COLO668 (cell line): ENCODE data around the gene SLC35F3.

ENCODE experiments used
- DNase-seq: peaks from one replicate; lab custom pipeline; 2025; ENCODE audit not compliant: unreplicated experiment; lab: John Stamatoyannopoulos, UW

The SLC35F3 gene

GRCh38 chr1:234022302-234022701 is 117.8 kb downstream of the SLC35F3 start:
- no peak for DNase-seq

GRCh38 chr1:234039603-234040002 is 135.1 kb downstream of the SLC35F3 start:
- DNase-seq, result no peak

DNA sequence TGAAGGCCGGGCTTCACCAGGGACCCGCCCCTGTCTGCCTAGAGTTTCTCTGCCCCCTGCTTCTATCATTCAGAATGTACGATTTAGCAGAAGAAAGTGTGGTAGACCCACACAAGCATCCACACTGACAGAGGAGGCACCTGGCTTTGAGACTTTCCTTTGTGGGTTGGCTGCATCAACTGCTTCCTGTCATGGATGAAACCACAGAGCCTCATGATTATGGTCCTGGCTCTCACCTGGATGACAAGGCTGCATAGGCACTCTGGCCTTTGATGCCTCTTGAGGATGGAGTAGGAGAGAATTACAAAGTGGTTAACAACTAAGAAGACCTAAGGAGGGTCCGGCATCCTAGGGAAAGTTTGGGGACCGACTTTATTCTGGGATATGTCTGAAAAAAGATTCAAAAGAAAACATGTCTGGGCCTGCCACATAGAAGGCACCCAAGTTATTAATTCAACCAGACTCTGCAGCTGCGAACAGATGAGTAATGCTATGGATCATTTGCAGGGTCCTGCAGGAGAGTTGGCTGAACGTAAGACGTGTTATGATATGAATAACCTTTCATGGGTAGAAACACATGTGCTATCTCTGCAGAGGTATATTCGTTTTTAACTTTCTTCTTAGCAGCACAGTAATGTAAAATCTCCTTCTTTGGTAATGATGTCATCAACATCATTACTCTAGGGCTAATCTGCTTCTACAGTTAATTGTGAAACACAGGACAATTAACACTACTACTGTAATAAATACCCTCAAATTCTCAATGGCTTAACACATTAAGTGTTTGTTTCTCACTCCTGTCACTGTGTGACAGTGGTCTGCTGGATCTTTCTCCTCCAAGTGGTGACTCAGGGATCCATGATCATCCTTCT is 136.2 kb downstream of the SLC35F3 start:
- DNase-seq, result no peak

- DNase-seq, result no peak
These were observed 139.6 kb downstream of the SLC35F3 start for GRCh38 chr1:234044079-234044478.

GRCh38 chr1:234047123-234047522 is 142.6 kb downstream of the SLC35F3 start:
- peak; percentile 29 for DNase-seq

GRCh38 chr1:234062166-234062565 is 157.7 kb downstream of the SLC35F3 start:
- DNase-seq, result no peak

- DNase-seq, result peak; percentile 84
These were observed 161.4 kb downstream of the SLC35F3 start for GRCh38 chr1:234065794-234066447.

GRCh38 chr1:234067581-234068337 is 163.3 kb downstream of the SLC35F3 start:
- DNase-seq, result no peak

- DNase-seq, result no peak
These were observed 165.3 kb downstream of the SLC35F3 start for GRCh38 chr1:234069760-234070159.

GRCh38 chr1:234072793-234073192 is 168.3 kb downstream of the SLC35F3 start:
- DNase-seq, result no peak

DNA sequence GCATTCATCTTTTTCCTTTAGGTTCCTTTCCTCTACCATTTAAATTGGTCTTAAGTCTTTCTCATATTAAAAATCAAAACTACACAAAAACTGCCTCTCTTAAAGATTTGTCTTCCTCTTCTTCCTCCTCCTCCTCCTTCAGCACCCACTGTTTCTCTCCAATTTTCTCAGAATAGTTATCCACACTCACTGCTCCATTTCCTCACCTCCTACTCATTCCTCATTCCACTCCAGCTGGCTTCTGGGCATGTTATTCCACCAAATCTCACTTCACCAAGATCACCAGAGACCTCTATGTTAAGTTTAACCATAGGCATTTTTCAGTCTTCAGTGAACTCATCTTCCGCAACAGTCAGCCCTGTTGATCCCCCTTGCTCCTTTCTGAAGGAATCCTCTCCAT is 173.7 kb downstream of the SLC35F3 start:
- DNase-seq, result no peak

DNA sequence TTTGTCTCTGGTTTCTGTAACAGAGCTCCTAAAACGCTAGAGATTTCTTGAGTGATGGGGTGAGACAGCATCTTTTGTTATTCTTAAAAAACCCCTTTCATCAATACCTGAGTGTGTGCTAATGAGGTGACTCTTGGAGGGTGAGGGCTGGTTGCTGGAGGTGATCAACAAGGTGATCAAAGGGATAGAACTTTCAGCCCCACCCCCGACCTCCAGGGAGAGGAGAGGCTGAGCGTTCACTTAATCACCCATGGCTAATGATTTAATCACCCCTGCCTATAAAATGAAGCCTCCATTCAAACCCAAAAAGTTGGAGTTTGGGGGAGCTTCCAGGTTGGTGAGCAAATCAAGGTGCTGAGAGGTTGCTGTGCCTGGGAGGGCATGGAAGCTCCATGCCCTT is 175.4 kb downstream of the SLC35F3 start:
- no peak for DNase-seq

- no peak for DNase-seq
These were observed 179.0 kb downstream of the SLC35F3 start for GRCh38 chr1:234083460-234083859.

DNA sequence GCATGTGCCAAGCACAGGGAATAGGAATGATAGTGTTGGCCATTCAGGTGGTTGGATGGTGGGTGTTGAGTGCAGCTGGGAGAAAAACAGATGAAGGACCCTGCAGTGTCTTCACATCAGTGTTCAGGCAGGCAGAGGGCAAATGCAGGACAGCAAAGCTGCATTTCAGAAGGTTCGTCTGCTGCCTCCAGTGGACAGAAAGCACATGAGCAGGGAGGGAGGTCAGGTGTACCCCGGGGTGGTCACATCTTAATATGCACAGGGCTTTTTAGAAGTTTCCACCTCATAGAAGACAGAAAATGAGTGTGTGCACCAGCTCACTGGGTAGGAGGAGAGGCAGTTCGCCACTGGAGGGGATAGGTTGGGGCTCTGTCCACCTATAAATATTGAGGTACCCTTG is 184.9 kb downstream of the SLC35F3 start:
- no peak for DNase-seq

DNA sequence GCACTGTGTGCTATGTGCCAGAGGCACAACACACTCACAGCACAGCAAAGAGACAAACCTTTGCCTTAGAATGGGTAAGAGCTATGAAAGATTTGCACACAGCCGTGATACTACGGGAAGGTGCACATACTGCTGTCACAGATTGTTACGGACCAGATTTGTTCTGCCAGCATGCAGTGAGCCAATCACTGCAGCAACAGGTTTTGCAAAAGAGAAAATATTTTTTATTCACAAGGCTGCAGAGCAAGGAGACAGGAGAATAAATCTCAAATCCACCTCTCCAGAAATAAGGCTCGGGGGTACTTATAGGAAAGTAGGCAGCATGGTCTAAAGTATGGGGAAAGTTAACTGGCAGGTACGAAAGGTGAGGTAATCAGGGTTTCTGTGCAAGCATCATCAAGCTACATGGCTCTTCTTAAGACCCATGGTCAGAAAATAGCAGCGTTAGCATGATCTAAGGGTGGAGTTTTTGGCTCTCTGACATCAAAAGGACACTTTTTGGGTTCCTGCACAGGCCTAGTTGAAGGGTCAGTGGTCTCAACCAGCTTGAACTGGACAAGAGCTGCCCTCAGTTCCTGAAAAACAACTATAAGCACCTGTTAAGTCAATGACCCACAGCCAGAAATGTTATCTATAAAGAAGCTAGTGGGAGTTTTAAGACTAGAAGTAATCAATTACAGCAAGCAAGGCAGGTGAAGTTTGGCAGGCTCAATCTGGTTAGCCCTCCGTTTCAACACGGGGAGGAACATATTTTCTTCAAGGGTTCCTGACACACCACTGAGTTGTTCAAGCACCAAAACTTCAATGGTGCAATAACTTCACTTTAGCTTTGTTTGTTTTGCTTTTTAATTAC is 186.0 kb downstream of the SLC35F3 start:
- DNase-seq, result no peak

DNA sequence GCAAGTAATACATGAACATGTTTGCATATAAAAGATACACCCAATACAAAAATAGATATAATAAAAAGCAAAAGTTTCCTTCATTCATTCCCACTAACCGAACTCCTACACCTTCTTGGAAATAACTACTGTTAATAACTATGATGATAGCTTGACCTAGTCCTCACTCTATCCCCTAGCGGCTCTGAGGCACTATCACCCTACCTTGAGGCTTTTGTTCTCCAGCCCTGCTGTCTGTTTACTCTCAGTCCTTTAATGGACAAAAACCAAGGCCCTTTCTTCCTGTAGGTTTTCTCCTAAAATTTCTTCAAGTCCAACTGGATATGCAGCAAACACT is 186.6 kb downstream of the SLC35F3 start:
- no peak for DNase-seq

DNA sequence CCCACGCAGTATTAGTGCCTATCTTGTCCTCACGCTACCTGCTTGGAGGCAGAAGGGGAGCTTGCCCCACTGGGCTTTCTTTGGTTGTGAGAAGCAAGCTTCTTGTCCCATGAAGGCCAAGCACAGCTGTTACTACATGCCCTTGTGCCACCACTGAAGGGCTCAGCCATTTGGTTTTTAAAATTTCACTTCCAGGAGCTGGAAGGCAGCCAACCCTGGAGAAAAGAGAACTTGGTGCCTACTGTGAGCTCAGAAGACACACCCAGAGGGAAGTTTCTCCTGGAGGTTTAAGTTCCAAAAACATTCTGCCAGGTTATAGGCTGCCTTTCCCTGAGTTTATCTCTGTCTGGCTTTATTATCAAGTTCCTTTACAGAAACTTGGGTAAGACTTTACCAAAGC is 187.4 kb downstream of the SLC35F3 start:
- no peak for DNase-seq

- DNase-seq, result no peak
These were observed 188.6 kb downstream of the SLC35F3 start for GRCh38 chr1:234093107-234093506.

DNA sequence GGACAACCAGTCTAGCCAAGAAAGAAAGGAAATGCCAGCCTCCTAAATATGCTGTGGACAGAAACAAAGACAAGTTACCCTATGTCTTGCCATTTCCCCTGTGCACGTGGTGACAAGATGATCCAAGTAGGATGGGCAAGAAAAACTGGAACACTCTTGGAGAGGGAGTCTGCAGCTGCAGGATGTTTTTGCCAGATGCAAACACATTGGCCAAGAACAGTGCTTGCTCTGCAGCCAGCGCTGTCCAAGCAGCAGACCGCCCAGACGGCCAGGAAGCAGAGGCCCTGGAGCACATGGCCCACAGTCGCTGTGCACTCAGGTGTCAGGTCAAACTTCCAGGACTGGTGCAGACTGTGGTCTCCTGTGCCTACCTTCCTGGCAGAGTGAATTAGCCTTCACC is 189.3 kb downstream of the SLC35F3 start:
- no peak for DNase-seq

GRCh38 chr1:234094172-234094571 is 189.7 kb downstream of the SLC35F3 start:
- DNase-seq, result no peak

DNA sequence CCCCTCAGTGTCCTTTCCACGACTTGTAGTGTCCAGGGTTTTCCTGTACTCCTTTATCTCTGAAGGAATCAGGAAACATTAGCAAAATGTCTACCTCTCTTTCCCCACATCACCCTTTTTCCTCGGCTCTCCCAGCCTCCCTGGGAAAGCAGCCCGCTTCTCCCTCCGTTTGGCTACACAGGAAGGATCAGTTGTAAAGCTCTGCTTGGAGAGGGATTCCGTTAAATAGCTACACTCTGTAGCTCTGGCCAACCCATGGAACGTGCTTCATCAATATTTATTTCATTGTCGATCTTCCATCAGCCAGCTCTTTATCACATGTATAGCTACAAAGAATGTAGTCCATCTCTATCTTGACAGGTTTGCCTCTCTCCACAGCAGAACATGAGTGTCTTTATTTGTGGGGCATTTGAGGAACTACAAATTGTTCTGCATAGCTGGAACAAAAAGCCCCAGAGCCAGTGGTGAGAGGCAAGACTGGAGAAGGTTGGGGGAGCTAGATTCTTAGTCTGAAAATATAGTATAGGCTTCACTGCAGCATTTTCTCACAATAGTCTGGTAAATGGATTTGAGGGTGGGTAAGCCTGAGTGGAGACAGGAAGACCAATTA is 191.8 kb downstream of the SLC35F3 start:
- DNase-seq, result no peak
